A673 (cell line): ENCODE results near the gene SYNPO. TPM values are rescaled to one million over a fixed set of nuclear protein-coding genes. Genes with fewer than 3 reads are reported as not detected.

Experiments used
- BruUV-seq: library from RNA; stranded (reverse); fragments of 400-500 nt; replicated peaks from 2 replicates; lab custom pipeline; 2021; lab: Mats Ljungman, UMichigan
- CTCF ChIA-PET: fragments of 300-600 bp; sonication (Branson Sonifier 250); formaldehyde crosslinking; loops from one replicate; lab custom pipeline; 2022; ENCODE audit warnings: antibody characterized with exemption; lab: Charles Lee
- POLR2A ChIA-PET: fragments of 300-600 bp; sonication (Branson Sonifier 250); formaldehyde crosslinking; loops from one replicate; lab custom pipeline; 2022; ENCODE audit warnings: antibody characterized with exemption; ENCODE audit not compliant: low non-redundant PET; lab: Charles Lee
- DNase-seq: peaks from one replicate; pipeline ENCODE4 v3.0.0-alpha.2; 2015; ENCODE audit warnings: low spot score
- H3K27ac ChIP-seq: fragments of 200-600 bp; sonication (generic); 2 replicates; pipeline ENCODE4 v1.5.1; 2016; ENCODE audit warnings: mixed run types, low read depth, mild to moderate bottlenecking, mixed read lengths, antibody characterized with exemption, low read length; ENCODE audit not compliant: poor library complexity, severe bottlenecking
- H3K27me3 ChIP-seq: fragments of 200-600 bp; sonication (generic); replicated peaks from 2 replicates; pipeline ENCODE4 v1.6.1; 2017; ENCODE audit warnings: mixed run types, low read depth, mild to moderate bottlenecking, mixed read lengths, antibody characterized with exemption, low read length; ENCODE audit not compliant: insufficient read depth, poor library complexity
- H3K36me3 ChIP-seq: fragments of 200-600 bp; sonication (generic); 2 replicates; pipeline ENCODE4 v1.6.1; 2016; ENCODE audit warnings: mixed run types, mild to moderate bottlenecking, mixed read lengths, antibody characterized with exemption, low read length; ENCODE audit not compliant: insufficient read depth, poor library complexity, severe bottlenecking
- H3K4me1 ChIP-seq: fragments of 200-600 bp; sonication (generic); 2 replicates; pipeline ENCODE4 v1.6.1; 2017; ENCODE audit warnings: mixed run types, mild to moderate bottlenecking, mixed read lengths, antibody characterized with exemption, low read length; ENCODE audit not compliant: insufficient read depth, poor library complexity, severe bottlenecking
- H3K4me3 ChIP-seq: fragments of 200-600 bp; sonication (generic); 2 replicates; pipeline ENCODE4 v1.5.1; 2016; ENCODE audit warnings: low read depth, mixed run types, mild to moderate bottlenecking, mixed read lengths, low read length; ENCODE audit not compliant: poor library complexity, severe bottlenecking
- H3K9me3 ChIP-seq: fragments of 200-600 bp; sonication (generic); 2 replicates; pipeline ENCODE4 v1.6.1; 2016; ENCODE audit warnings: mixed run types, low read depth, mild to moderate bottlenecking, mixed read lengths, antibody characterized with exemption, low read length; ENCODE audit not compliant: poor library complexity, severe bottlenecking
- CTCF ChIP-seq: fragments of 300-800, 200-600 bp; sonication (generic); conservative IDR thresholded peaks from 2 replicates; pipeline ENCODE4 v1.5.1; 2017; ENCODE audit warnings: low read depth, mild to moderate bottlenecking, antibody characterized with exemption, low read length, moderate library complexity, mixed read lengths
- EZH2 ChIP-seq: fragments of 200-600 bp; sonication (generic); IDR thresholded peaks from 2 replicates; pipeline ENCODE4 v1.6.1; 2017; ENCODE audit warnings: borderline replicate concordance, low read depth, mild to moderate bottlenecking, mixed read lengths, antibody characterized with exemption, low read length; ENCODE audit not compliant: poor library complexity, severe bottlenecking
- intact Hi-C: fragments of 100-400 bp; cut with micrococcal nuclease; formaldehyde crosslinking; loops from one replicate; pipeline ENCODE4 v1.10.0; 2022; ENCODE audit not compliant: unreplicated experiment
- total RNA-seq: library from RNA; stranded (reverse); gene quantifications from 2 replicates; pipeline ENCODE4 v1.2.3, GENCODE V29; 2021

The SYNPO gene
- total RNA-seq, 1 experiment from 2014 or later: 7.6 TPM

- H3K4me1 ChIP-seq: peaks cover 35% of the 10 kb centered on the region
- BruUV-seq: no TSS peak
- intact Hi-C loops: no loop called here
- no peak overlapping the region for H3K27ac ChIP-seq
- no peaks in the 10 kb centered on the region for H3K27me3 ChIP-seq
- H3K36me3 ChIP-seq: no peaks in the 10 kb centered on the region
- H3K9me3 ChIP-seq: no peaks in the 10 kb centered on the region
- no peak overlapping the region for H3K4me3 ChIP-seq
- ChIA-PET CTCF (no interaction called here), POLR2A (no interaction called here)
- no peak for DNase-seq
- no peak for TF ChIP-seq CTCF
- TF ChIP-seq EZH2: no peak
These were observed 12.5 kb upstream of the SYNPO start for GRCh38 chr5:150627731-150628545.

- Histone ChIP-seq H3K36me3 (no peaks in the 10 kb centered on the region), H3K27ac (no peak overlapping the region), H3K27me3 (no peaks in the 10 kb centered on the region), H3K9me3 (no peaks in the 10 kb centered on the region), H3K4me1 (peaks cover 25% of the 10 kb centered on the region), H3K4me3 (no peak overlapping the region)
- ChIA-PET POLR2A (no interaction called here), CTCF (no interaction called here)
- TF ChIP-seq CTCF (no peak), EZH2 (no peak)
- BruUV-seq: no TSS peak
- no peak for DNase-seq
- intact Hi-C loops: no loop called here
These were observed 11.4 kb upstream of the SYNPO start for GRCh38 chr5:150628936-150629485.

- TF ChIP-seq CTCF (no peak), EZH2 (no peak)
- Histone ChIP-seq H3K4me3 (no peak overlapping the region), H3K27me3 (no peaks in the 10 kb centered on the region), H3K36me3 (no peaks in the 10 kb centered on the region), H3K27ac (no peak overlapping the region), H3K4me1 (peaks cover 18% of the 10 kb centered on the region), H3K9me3 (no peaks in the 10 kb centered on the region)
- no peak for DNase-seq
- intact Hi-C loops: no loop called here
- no TSS peak for BruUV-seq
- POLR2A ChIA-PET: no interaction called here
- CTCF ChIA-PET: no interaction called here
These were observed 10.4 kb upstream of the SYNPO start for GRCh38 chr5:150630016-150630415.
